Tibial nerve (tissue), 4 donors: ENCODE results near the gene ZFAND3. TPM values are rescaled to one million over a fixed set of nuclear protein-coding genes. Genes with fewer than 3 reads are reported as not detected.
A peak's percentile ranks its signal among the peaks of the same experiment; 100 is the strongest.

Source experiments
- DNase-seq, 2 donors: peaks; one replicate each; pipeline ENCODE4 v3.0.0-alpha.2; 2019; ENCODE audit warnings: low spot score in 2 of 2
- H3K27ac ChIP-seq, 4 donors: fragments of 200-600 bp; sonication (generic) in 3 of 4; one replicate each; pipeline ENCODE4 v1.5.1; 2017 to 2019; ENCODE audit warnings: mild to moderate bottlenecking in 1 of 4
- H3K27me3 ChIP-seq, 2 donors: fragments of 200-600 bp; sonication (generic) in 1 of 2; one replicate each; pipeline versions ENCODE4 v1.5.1 to v1.6.0; 2017 to 2019
- H3K36me3 ChIP-seq, 3 donors: fragments of 200-600 bp; sonication (generic); one replicate each; pipeline ENCODE4 v1.5.1; 2018 to 2019
- H3K4me1 ChIP-seq, 4 donors: fragments of 200-600 bp; sonication (generic) in 3 of 4; one replicate each; pipeline ENCODE4 v1.5.1; 2017 to 2019
- H3K4me3 ChIP-seq, 4 donors: fragments of 200-600 bp; sonication (generic) in 3 of 4; one replicate each; pipeline ENCODE4 v1.5.1; 2017 to 2019; ENCODE audit warnings: mild to moderate bottlenecking in 1 of 4, moderate library complexity in 1 of 4
- H3K9me3 ChIP-seq, 4 donors: fragments of 200-600 bp; sonication (generic) in 3 of 4; one replicate each; pipeline ENCODE4 v1.5.1; 2017 to 2019
- EP300 ChIP-seq, 2 donors: sonication (generic); formaldehyde crosslinking; IDR thresholded peaks; one replicate each; pipeline ENCODE4 v1.6.1; 2017; ENCODE audit warnings: antibody characterized with exemption in 2 of 2, mild to moderate bottlenecking in 1 of 2
- POLR2A ChIP-seq, 2 donors: fragments of 450-650 bp; IDR thresholded peaks; one replicate each; pipeline ENCODE4 v1.6.1; 2017; ENCODE audit warnings: antibody characterized with exemption in 2 of 2, mild to moderate bottlenecking in 2 of 2, moderate library complexity in 2 of 2
- WGBS, 2 donors: methylation state at CpG; one replicate each; pipeline ENCODE4 v1.1.5; 2018; 5-methylcytosine and 5-hydroxymethylcytosine counted together
- total RNA-seq, 4 donors: library from RNA; depleted of rRNA; stranded (reverse); fragments of >200 nt; gene quantifications; one replicate each; pipeline ENCODE4 v1.1.0, GENCODE V29; 2016
- TF ChIP-seq, protein P1 (sequence below), 5 experiments: fragments of 200-600 bp in 3 of 5; fragments of 450-650 bp in 2 of 5; sonication (generic) in 3 of 5; IDR thresholded peaks; one replicate each; pipeline ENCODE4 v1.5.1; 2016 to 2019; ENCODE audit warnings: antibody characterized with exemption in 5 of 5, mild to moderate bottlenecking in 3 of 5, moderate library complexity in 2 of 5

Gene ZFAND3
- total RNA-seq, 4 donors from 2014 or later = 30.1 to 47.9 (median 39.1) TPM

- Histone ChIP-seq H3K9me3 (no peaks in the 10 kb centered on the region), H3K36me3 (no peaks in the 10 kb centered on the region), H3K27me3 (no peaks in the 10 kb centered on the region), H3K4me3 (no peak overlapping the region), H3K27ac (peak overlapping the region in 1 of 4 donors; percentile 63), H3K4me1 (peaks cover 0 to 78% (median 52%) of the 10 kb centered on the region in 4 donors)
- no peak for DNase-seq
- TF ChIP-seq, protein P1, sequence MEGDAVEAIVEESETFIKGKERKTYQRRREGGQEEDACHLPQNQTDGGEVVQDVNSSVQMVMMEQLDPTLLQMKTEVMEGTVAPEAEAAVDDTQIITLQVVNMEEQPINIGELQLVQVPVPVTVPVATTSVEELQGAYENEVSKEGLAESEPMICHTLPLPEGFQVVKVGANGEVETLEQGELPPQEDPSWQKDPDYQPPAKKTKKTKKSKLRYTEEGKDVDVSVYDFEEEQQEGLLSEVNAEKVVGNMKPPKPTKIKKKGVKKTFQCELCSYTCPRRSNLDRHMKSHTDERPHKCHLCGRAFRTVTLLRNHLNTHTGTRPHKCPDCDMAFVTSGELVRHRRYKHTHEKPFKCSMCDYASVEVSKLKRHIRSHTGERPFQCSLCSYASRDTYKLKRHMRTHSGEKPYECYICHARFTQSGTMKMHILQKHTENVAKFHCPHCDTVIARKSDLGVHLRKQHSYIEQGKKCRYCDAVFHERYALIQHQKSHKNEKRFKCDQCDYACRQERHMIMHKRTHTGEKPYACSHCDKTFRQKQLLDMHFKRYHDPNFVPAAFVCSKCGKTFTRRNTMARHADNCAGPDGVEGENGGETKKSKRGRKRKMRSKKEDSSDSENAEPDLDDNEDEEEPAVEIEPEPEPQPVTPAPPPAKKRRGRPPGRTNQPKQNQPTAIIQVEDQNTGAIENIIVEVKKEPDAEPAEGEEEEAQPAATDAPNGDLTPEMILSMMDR (IDR thresholded peaks at IDR 0.05) = no peak
- TF ChIP-seq EP300 (IDR thresholded peaks at IDR 0.05) (no peak), POLR2A (IDR thresholded peaks at IDR 0.05) (no peak)
- 35 to 37% methylated on average over 11 to 12 of the region's 12 CpGs for WGBS, 2 donors
These were observed 3.5 kb downstream of the ZFAND3 start for GRCh38 chr6:37822851-37823682.

DNA sequence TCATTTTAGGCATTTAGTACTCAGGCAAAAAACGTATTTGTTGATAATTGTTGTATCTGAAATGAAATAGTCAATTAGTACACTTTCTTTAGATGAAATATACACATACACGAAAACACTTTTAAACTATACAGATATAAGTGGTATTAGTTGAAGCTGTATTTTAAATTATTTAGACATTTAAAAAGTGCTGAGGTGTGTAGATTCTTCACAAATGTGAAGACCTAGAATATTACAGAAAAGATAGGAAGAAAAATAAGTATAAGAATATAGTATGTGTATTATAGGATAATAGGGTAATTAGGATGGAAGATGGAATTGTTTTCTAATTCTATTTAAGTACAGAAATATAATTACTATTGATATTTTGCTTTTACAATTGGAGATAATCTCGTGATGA lies 4.6 kb downstream of the ZFAND3 start:
- Histone ChIP-seq H3K4me1 (peaks cover 0 to 85% (median 56%) of the 10 kb centered on the region in 4 donors), H3K9me3 (no peaks in the 10 kb centered on the region), H3K27ac (no peak overlapping the region), H3K36me3 (no peaks in the 10 kb centered on the region), H3K27me3 (no peaks in the 10 kb centered on the region), H3K4me3 (no peak overlapping the region)
- WGBS, 2 donors = 81 to 84% methylated on average over 3 of the region's 3 CpGs
- no peak for TF ChIP-seq EP300 (IDR thresholded peaks at IDR 0.05)
- TF ChIP-seq, protein P1 (IDR thresholded peaks at IDR 0.05) = no peak
- TF ChIP-seq POLR2A (IDR thresholded peaks at IDR 0.05) = no peak
- DNase-seq = no peak

GRCh38 chr6:37826188-37826587 lies 6.7 kb downstream of the ZFAND3 start:
- no peaks in the 10 kb centered on the region for H3K27me3 ChIP-seq
- no peak overlapping the region for H3K4me3 ChIP-seq
- no peaks in the 10 kb centered on the region for H3K9me3 ChIP-seq
- DNase-seq = no peak
- no peak overlapping the region for H3K27ac ChIP-seq
- TF ChIP-seq POLR2A (IDR thresholded peaks at IDR 0.05) (no peak), EP300 (IDR thresholded peaks at IDR 0.05) (no peak)
- H3K36me3 ChIP-seq = no peaks in the 10 kb centered on the region
- peaks cover 0 to 95% (median 57%) of the 10 kb centered on the region in 4 donors for H3K4me1 ChIP-seq
- WGBS, 2 donors = 83 to 86% methylated on average over 6 of the region's 6 CpGs

GRCh38 chr6:37826993-37827392 lies 7.5 kb downstream of the ZFAND3 start:
- Histone ChIP-seq H3K9me3 (no peaks in the 10 kb centered on the region), H3K27me3 (no peaks in the 10 kb centered on the region), H3K27ac (no peak overlapping the region), H3K4me3 (no peak overlapping the region), H3K36me3 (no peaks in the 10 kb centered on the region), H3K4me1 (peaks cover 0 to 95% (median 49%) of the 10 kb centered on the region in 4 donors)
- DNase-seq = no peak
- WGBS, 2 donors = 79 to 81% methylated on average over 2 of the region's 2 CpGs
- no peak for TF ChIP-seq EP300 (IDR thresholded peaks at IDR 0.05)
- TF ChIP-seq, protein P1 (IDR thresholded peaks at IDR 0.05) = no peak
- TF ChIP-seq POLR2A (IDR thresholded peaks at IDR 0.05) = no peak

- Histone ChIP-seq H3K4me3 (no peak overlapping the region), H3K27me3 (no peaks in the 10 kb centered on the region), H3K4me1 (peaks cover 0 to 95% (median 42%) of the 10 kb centered on the region in 4 donors), H3K36me3 (peaks cover 0 to under 1% (median 0%) of the 10 kb centered on the region in 3 donors), H3K9me3 (no peaks in the 10 kb centered on the region), H3K27ac (peak overlapping the region in 1 of 4 donors; percentile 2)
- DNase-seq = no peak
- TF ChIP-seq, protein P1 (IDR thresholded peaks at IDR 0.05) = no peak
- TF ChIP-seq EP300 (IDR thresholded peaks at IDR 0.05) (no peak), POLR2A (IDR thresholded peaks at IDR 0.05) (no peak)
- WGBS, 2 donors = 62 to 65% methylated on average over 4 of the region's 4 CpGs
These were observed 8.2 kb downstream of the ZFAND3 start for GRCh38 chr6:37827603-37828265.
